SKM-1 treated with dmso at 0.1 percent for 144 hours (cell line): ENCODE results near the gene CPXM2.

Experiments
- DNase-seq: peaks from one replicate; lab custom pipeline; 2025; ENCODE audit not compliant: unreplicated experiment; lab: John Stamatoyannopoulos, UW

The CPXM2 gene

GRCh38 chr10:123891144-123892071, at the start of gene CPXM2:
CPXM2 (minus strand) TSS chr10:123891807; CDS start chr10:123891659, 148 bp downstream.
- DNase-seq, result no peak

GRCh38 chr10:123939591-123939990, 48.0 kb upstream of the CPXM2 start:
- no peak for DNase-seq

GRCh38 chr10:123938890-123939289, 47.3 kb upstream of the CPXM2 start:
- DNase-seq, result no peak

DNA sequence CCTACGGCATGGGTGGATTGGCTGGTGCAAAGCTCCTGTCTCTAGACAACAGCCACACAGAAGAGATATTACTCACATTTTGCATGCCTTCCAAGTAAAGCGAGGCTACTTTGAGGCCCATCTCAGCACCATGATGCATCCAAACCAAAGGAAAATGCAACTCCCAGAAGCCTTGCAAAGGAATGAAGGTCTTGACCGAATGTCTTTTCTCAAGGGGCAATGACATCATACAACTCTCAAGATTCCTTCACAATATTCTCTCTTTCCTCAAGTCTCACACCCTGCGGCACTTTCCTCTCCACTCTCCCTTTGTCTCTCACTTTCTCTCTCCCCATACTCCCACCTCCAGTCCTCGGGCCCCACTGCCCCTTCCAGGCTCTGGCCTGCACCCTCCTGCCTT, 44.8 kb upstream of the CPXM2 start:
- DNase-seq, result no peak

DNA sequence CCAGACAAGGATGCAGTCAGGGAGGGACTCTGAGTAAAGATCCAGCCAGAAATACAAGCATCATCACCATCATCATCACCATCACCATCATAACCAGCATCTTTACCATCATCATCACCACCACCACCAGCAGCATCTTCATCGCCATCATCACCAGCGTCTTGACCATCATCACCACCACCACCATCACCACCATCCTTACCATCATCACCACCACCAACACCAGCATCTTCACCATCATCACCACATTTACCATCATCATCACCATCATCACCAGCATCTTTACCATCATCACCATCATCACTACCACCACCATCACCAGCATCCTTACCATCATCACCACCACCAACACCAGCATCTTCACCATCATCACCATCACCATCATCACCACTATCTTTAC, 44.1 kb upstream of the CPXM2 start:
- DNase-seq, result no peak

- no peak for DNase-seq
Measured at GRCh38 chr10:123934846-123935245, 43.2 kb upstream of the CPXM2 start.

- no peak for DNase-seq
Measured at GRCh38 chr10:123930340-123931001, 38.9 kb upstream of the CPXM2 start.

DNA sequence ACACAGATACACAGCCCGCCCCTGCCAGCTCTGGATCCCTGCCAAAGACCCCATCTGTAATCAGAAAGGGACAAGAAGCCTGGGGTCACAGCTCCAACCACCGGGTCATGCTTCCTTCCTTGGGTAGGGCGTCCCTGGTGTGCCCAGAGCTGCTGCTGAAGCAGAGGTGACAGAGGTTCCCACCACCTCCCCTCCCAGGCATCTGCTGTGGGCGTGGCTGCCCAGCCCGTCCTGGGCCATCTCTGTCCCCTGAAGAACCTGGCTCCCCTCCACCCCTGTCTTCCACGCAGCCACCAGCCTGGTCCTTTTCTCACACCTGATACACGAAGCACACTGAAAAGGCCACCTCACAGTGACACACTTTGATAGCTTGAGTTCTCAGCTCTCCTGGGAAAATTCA, 38.2 kb upstream of the CPXM2 start:
- no peak for DNase-seq

GRCh38 chr10:123928427-123928826, 36.8 kb upstream of the CPXM2 start:
- no peak for DNase-seq

- DNase-seq, result no peak
Measured at GRCh38 chr10:123926401-123927264, 35.0 kb upstream of the CPXM2 start.

- DNase-seq, result no peak
Measured at GRCh38 chr10:123922126-123922525, 30.5 kb upstream of the CPXM2 start.

DNA sequence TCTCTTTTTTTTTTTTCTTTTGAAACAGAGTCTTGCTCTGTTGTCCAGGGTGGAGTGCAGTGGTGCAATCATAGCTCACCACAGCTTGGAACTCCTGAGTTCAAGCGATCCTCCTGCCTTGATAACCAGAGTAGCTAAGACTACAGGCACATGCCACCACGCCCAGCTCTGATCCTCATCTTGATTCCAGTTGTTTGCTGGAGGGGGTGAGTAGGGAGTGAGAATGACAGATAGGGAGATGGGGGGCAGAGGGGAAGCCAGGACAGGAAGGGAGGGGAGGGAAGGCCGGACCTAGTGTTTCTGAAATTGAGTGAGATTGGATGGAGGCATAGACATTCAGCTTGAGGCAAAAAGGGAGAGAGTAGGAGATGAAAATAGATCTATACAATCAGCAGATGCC, 25.2 kb upstream of the CPXM2 start:
- DNase-seq, result no peak

DNA sequence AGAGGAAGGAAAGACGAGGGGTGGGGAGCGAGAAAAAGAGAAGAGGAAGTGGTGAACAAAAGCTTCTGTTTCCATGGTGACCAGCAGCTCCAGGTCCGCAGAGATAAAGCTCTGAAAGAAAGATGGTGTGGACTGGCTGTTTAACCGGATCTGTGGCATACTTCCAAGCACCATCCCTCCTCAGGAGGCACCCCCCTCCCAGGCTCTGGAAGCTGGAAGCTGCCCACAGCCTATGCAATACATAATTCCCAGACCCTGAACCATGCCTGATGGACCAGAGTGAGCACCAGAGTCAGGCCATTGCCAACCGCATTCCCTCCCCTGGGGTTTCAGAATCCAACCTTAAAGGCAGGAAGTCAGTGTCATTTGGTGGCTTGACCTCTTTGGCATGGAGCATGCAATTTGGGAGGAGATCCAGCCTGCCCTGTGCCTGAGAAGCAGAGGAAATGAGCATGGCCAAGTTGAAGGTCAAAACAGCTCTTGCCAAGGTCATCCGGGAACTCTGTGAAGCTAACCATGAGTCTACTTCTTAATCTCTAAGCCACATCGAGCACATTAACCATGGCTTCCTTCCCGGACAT, 22.2 kb upstream of the CPXM2 start:
- DNase-seq, result peak; percentile 2

GRCh38 chr10:123912871-123913270, 21.3 kb upstream of the CPXM2 start:
- no peak for DNase-seq

DNA sequence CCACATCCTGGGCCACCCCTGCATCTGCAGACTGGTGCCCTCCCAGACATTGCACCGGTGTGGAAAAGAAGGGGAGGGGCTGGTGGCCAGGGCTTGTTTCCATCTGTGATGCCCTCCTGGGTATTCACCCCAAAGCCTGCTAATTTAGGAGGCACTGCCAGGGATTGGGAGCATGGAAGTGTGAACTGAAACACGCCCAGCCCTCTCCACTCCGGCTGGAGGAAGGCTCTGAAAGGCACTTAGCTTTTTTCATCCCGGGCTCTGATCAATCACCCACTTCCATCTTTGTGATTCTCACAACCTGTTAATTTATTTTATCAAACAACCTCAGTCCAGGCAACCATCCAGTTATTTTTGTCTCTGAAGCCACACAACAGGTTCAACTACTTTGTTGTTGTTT, 20.9 kb upstream of the CPXM2 start:
- DNase-seq, result no peak

DNA sequence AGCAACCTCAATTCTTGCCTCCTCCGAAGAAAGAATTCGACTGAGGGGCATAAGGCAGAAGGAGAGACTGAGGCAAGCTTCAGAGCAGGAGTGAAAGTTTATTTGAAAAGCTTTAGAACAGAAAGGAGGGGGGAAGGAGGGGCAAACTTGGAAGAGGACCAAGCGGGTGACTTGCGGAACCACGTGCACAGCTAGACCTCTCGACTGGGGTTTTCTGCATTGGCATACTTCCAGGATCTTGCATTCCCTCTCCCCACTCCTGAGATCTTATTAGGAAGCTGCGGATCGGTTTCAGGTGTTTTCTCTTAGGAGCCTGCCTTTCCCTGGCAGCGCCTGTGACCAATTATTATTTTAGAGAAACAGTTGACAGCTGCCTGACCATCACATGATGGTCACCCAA, 20.3 kb upstream of the CPXM2 start:
- no peak for DNase-seq

- DNase-seq, result no peak
Measured at GRCh38 chr10:123909866-123910265, 18.3 kb upstream of the CPXM2 start.

GRCh38 chr10:123909426-123909825, 17.8 kb upstream of the CPXM2 start:
- DNase-seq, result no peak

DNA sequence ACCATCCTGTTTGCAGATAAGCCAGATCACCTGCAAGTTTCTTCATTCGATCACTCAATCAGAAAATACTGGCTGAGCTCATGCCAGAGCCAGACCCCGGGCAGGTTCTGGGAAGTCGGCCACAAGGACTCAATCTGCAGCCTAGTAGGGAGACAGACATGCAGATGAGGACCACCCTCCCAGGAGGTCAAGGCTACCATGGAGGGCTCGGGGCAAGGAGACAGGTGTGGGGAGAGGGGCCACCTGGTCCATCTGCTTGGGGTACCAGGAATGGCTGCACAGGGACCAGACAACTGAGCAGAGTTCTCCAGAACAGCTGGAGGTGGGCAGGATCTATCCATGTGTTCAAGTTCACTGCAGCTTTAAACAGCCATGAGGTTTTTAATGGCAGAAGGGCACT, 16.8 kb upstream of the CPXM2 start:
- no peak for DNase-seq

- no peak for DNase-seq
Measured at GRCh38 chr10:123906884-123907652, 15.5 kb upstream of the CPXM2 start.
